ENCODE data around the gene RMDN3. TPM values are rescaled to one million over a fixed set of nuclear protein-coding genes. Genes with fewer than 3 reads are reported as not detected.

The RMDN3 gene
- total and polyA plus RNA-seq, 2 of the 13 experiments (the other 11 are each of a cell fraction or from before 2014, with no cell fraction given), result 16.8 to 19.5 TPM

- TF ChIP-seq MXD4 (CRISPR knock-in tag; IDR thresholded peaks at IDR 0.05) (no peak), DRAP1 (CRISPR knock-in tag; IDR thresholded peaks at IDR 0.05) (no peak), CHCHD3 (CRISPR knock-in tag; IDR thresholded peaks at IDR 0.05) (0 out of 2 replicates have a peak, but pooled peaks have one; percentile 58), FIP1L1 (IDR thresholded peaks at IDR 0.05; ENCODE audit: borderline replicate concordance, insufficient read depth, low read depth, low read length) (no peak), ZNF333 (CRISPR knock-in tag; IDR thresholded peaks at IDR 0.05; ENCODE audit: borderline replicate concordance) (no peak), FOXA1 (IDR thresholded peaks at IDR 0.05) (no peak), FOXA1 (CRISPR knock-in tag; IDR thresholded peaks at IDR 0.05) (no peak), SPEN (CRISPR knock-in tag; IDR thresholded peaks at IDR 0.05; ENCODE audit: low read depth) (peak; percentile 86), ZFP90 (CRISPR knock-in tag; IDR thresholded peaks at IDR 0.05; ENCODE audit: borderline replicate concordance) (no peak), ZNF138 (CRISPR knock-in tag; IDR thresholded peaks at IDR 0.05; ENCODE audit: low read depth) (no peak; the same call in none of the 2 replicates), ZSCAN21 (CRISPR knock-in tag; IDR thresholded peaks at IDR 0.05; ENCODE audit: borderline replicate concordance) (no peak; the same call in 1 of the 2 replicates), CREB1 (IDR thresholded peaks at IDR 0.05) (no peak), CREB1 (CRISPR knock-in tag; IDR thresholded peaks at IDR 0.05) (0 out of 2 replicates have a peak, but pooled peaks have one; percentile 39), SMAD3 (CRISPR knock-in tag; IDR thresholded peaks at IDR 0.05) (no peak), ZNF382 (CRISPR knock-in tag; IDR thresholded peaks at IDR 0.05; ENCODE audit: borderline replicate concordance) (no peak), ZNF354B (CRISPR knock-in tag; IDR thresholded peaks at IDR 0.05) (peak; percentile 89; the same call in 1 of the 2 replicates), TARDBP (CRISPR knock-in tag; IDR thresholded peaks at IDR 0.05) (peak; percentile 55; the same call in 1 of the 2 replicates), FOXA3 (CRISPR knock-in tag; IDR thresholded peaks at IDR 0.05) (no peak)
- TF ChIP-seq, protein P1, sequence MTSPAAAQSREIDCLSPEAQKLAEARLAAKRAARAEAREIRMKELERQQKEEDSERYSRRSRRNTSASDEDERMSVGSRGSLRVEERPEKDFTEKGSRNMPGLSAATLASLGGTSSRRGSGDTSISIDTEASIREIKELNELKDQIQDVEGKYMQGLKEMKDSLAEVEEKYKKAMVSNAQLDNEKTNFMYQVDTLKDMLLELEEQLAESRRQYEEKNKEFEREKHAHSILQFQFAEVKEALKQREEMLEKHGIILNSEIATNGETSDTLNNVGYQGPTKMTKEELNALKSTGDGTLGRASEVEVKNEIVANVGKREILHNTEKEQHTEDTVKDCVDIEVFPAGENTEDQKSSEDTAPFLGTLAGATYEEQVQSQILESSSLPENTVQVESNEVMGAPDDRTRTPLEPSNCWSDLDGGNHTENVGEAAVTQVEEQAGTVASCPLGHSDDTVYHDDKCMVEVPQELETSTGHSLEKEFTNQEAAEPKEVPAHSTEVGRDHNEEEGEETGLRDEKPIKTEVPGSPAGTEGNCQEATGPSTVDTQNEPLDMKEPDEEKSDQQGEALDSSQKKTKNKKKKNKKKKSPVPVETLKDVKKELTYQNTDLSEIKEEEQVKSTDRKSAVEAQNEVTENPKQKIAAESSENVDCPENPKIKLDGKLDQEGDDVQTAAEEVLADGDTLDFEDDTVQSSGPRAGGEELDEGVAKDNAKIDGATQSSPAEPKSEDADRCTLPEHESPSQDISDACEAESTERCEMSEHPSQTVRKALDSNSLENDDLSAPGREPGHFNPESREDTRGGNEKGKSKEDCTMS (CRISPR knock-in tag; conservative IDR thresholded peaks at IDR 0.05), result no peak
- TF ChIP-seq, protein P2, sequence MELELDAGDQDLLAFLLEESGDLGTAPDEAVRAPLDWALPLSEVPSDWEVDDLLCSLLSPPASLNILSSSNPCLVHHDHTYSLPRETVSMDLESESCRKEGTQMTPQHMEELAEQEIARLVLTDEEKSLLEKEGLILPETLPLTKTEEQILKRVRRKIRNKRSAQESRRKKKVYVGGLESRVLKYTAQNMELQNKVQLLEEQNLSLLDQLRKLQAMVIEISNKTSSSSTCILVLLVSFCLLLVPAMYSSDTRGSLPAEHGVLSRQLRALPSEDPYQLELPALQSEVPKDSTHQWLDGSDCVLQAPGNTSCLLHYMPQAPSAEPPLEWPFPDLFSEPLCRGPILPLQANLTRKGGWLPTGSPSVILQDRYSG (CRISPR knock-in tag; IDR thresholded peaks at IDR 0.05), result peak; percentile 41; the same call in 1 of the 2 replicates
- TF ChIP-seq, protein P3, sequence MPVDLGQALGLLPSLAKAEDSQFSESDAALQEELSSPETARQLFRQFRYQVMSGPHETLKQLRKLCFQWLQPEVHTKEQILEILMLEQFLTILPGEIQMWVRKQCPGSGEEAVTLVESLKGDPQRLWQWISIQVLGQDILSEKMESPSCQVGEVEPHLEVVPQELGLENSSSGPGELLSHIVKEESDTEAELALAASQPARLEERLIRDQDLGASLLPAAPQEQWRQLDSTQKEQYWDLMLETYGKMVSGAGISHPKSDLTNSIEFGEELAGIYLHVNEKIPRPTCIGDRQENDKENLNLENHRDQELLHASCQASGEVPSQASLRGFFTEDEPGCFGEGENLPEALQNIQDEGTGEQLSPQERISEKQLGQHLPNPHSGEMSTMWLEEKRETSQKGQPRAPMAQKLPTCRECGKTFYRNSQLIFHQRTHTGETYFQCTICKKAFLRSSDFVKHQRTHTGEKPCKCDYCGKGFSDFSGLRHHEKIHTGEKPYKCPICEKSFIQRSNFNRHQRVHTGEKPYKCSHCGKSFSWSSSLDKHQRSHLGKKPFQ (CRISPR knock-in tag; IDR thresholded peaks at IDR 0.05; ENCODE audit: insufficient replicate concordance), result no peak
- TF ChIP-seq, protein P4, sequence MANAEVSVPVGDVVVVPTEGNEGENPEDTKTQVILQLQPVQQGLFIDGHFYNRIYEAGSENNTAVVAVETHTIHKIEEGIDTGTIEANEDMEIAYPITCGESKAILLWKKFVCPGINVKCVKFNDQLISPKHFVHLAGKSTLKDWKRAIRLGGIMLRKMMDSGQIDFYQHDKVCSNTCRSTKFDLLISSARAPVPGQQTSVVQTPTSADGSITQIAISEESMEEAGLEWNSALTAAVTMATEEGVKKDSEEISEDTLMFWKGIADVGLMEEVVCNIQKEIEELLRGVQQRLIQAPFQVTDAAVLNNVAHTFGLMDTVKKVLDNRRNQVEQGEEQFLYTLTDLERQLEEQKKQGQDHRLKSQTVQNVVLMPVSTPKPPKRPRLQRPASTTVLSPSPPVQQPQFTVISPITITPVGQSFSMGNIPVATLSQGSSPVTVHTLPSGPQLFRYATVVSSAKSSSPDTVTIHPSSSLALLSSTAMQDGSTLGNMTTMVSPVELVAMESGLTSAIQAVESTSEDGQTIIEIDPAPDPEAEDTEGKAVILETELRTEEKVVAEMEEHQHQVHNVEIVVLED (CRISPR knock-in tag; IDR thresholded peaks at IDR 0.05; ENCODE audit: borderline replicate concordance), result 0 out of 2 replicates have a peak, but pooled peaks have one; percentile 39
These were observed 8.1 kb upstream of the RMDN3 start (continued) for GRCh38 chr15:40762919-40763800.

Data from HepG2 (cell line).